ENCODE measurements around the gene PXDN. TPM values are rescaled to one million over a fixed set of nuclear protein-coding genes. Genes with fewer than 3 reads are reported as not detected.

Gene PXDN
- total and polyA plus RNA-seq, 2 donors (not counting 3 experiments of a cell fraction or from before 2014, with no cell fraction given): 231 to 308 TPM

DNA sequence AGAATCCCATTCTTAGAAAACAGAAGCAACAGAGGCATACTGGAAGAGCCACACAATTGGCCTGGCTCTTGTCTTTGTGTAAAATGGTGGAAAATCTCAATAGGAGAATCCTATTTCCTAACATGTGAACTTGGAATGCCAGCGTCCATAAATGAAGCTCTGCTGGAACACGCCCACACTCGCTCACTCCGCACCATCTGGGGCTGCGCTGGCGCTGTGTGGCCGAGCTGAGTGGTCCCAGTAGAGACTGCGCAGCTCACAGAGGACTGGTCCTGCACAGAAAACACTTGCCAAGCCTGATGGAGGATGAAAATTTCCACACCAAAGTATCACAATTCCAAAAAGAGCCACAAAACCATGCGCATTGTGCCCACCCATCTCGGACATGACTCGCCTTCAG is 56.2 kb downstream of the PXDN start:
- no TSS peak for BruUV-seq (replicated peaks)
- Histone ChIP-seq H3K4me2 (ENCODE audit: insufficient read depth, low read length) (no peak overlapping the region), H3K36me3 (ENCODE audit: control insufficient read depth in 2 of 2, extremely low read depth in 1 of 2, insufficient read depth in 2 of 2, low read length in 2 of 2) (peaks cover 0 to 19% of the 10 kb centered on the region in 2 experiments), H3K9me1 (replicated peaks; ENCODE audit: control insufficient read depth, extremely low read depth, insufficient read depth, low read length) (no peaks in the 10 kb centered on the region), H3K4me1 (ENCODE audit: control insufficient read depth, extremely low read depth, insufficient read depth, low read length) (peaks cover 9% of the 10 kb centered on the region), H3K27me3 (ENCODE audit: control insufficient read depth in 2 of 2, insufficient read depth in 2 of 2, low read length in 2 of 2) (no peaks in the 10 kb centered on the region), H3K9me3 (replicated peaks; ENCODE audit: control insufficient read depth, insufficient read depth, low read length) (no peaks in the 10 kb centered on the region), H4K20me1 (replicated peaks; ENCODE audit: control insufficient read depth, extremely low read depth, insufficient read depth, low read length) (no peaks in the 10 kb centered on the region), H3K9ac (replicated peaks; ENCODE audit: extremely low read depth, insufficient read depth, low read length) (no peak overlapping the region), H2AFZ (ENCODE audit: low read depth, low read length) (no peak overlapping the region), H3K79me2 (ENCODE audit: control insufficient read depth, insufficient read depth, low read length) (no peaks in the 10 kb centered on the region), H3K4me3 (replicated peaks in 1 of 3; ENCODE audit: insufficient read depth in 1 of 3, low read depth in 1 of 3, low read length in 3 of 3) (no peak overlapping the region), H3K27ac (ENCODE audit: insufficient read depth, low read depth, low read length) (no peak overlapping the region)
- TF ChIP-seq POLR2AphosphoS5 (IDR thresholded peaks at IDR 0.05; ENCODE audit: insufficient read depth, low read depth, low read length) (no peak), EZH2 (IDR thresholded peaks at IDR 0.05; ENCODE audit: borderline replicate concordance, low read depth, low read length, severe bottlenecking) (no peak)
- POLR2A ChIA-PET: no interaction called here
- DNase-seq (ENCODE audit: low read depth, low spot score): no peak
- intact Hi-C loops (cut with micrococcal nuclease): loop anchor here (5.0 kb wide), 1 partner anchor 96 kb away; no protein-coding TSS in a partner anchor
- FAIRE-seq: no peak
- CTCF ChIA-PET: interaction anchor here (3.4 kb wide), 1 partner anchor 63 kb away, joined by 19 read pairs; no protein-coding TSS in a partner anchor
- dilution Hi-C loops (cut with MboI; ENCODE audit: extremely low pct_ligation_motif_present, low sequenced_read_pairs): no loop called here

DNA sequence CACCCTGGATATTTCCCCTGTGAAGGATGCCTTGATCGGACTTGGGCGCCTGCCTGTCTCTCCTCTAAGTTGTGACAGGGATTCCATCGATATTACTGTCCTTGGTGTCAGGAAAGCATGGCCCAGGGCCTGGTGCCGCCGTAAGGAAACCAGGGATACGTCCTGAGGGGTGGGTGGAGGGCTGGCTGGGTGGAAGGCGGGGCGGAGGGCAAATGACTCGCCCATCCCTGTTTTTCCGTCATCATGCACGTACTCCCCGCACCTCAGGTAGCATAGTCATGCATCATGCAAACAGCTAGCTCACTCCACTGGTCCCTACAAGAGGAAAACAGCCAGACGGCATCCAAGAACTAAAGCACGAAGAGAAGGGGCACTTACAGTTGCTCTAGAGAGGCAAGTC is 57.1 kb downstream of the PXDN start:
- Histone ChIP-seq H3K4me3 (replicated peaks in 1 of 3; ENCODE audit: insufficient read depth in 1 of 3, low read depth in 1 of 3, low read length in 3 of 3) (no peak overlapping the region), H4K20me1 (replicated peaks; ENCODE audit: control insufficient read depth, extremely low read depth, insufficient read depth, low read length) (no peaks in the 10 kb centered on the region), H3K9me3 (replicated peaks; ENCODE audit: control insufficient read depth, insufficient read depth, low read length) (no peaks in the 10 kb centered on the region), H3K4me2 (ENCODE audit: insufficient read depth, low read length) (no peak overlapping the region), H3K27me3 (ENCODE audit: control insufficient read depth in 2 of 2, insufficient read depth in 2 of 2, low read length in 2 of 2) (no peaks in the 10 kb centered on the region), H3K79me2 (ENCODE audit: control insufficient read depth, insufficient read depth, low read length) (no peaks in the 10 kb centered on the region), H3K9ac (replicated peaks; ENCODE audit: extremely low read depth, insufficient read depth, low read length) (no peak overlapping the region), H3K9me1 (replicated peaks; ENCODE audit: control insufficient read depth, extremely low read depth, insufficient read depth, low read length) (no peaks in the 10 kb centered on the region), H2AFZ (ENCODE audit: low read depth, low read length) (no peak overlapping the region), H3K27ac (ENCODE audit: insufficient read depth, low read depth, low read length) (no peak overlapping the region), H3K36me3 (ENCODE audit: control insufficient read depth in 2 of 2, extremely low read depth in 1 of 2, insufficient read depth in 2 of 2, low read length in 2 of 2) (peaks cover 0 to 14% of the 10 kb centered on the region in 2 experiments), H3K4me1 (ENCODE audit: control insufficient read depth, extremely low read depth, insufficient read depth, low read length) (peaks cover 9% of the 10 kb centered on the region)
- ChIA-PET POLR2A (no interaction called here), CTCF (interaction anchor here (1.4 to 3.4 kb wide), 2 partner anchors 16 to 64 kb away, joined by 3 to 19 read pairs; no protein-coding TSS in a partner anchor)
- dilution Hi-C loops (cut with MboI; ENCODE audit: extremely low pct_ligation_motif_present, low sequenced_read_pairs): no loop called here
- no peak for FAIRE-seq
- no peak for TF ChIP-seq EZH2 (IDR thresholded peaks at IDR 0.05; ENCODE audit: borderline replicate concordance, low read depth, low read length, severe bottlenecking)
- no peak for TF ChIP-seq POLR2AphosphoS5 (IDR thresholded peaks at IDR 0.05; ENCODE audit: insufficient read depth, low read depth, low read length)
- TF ChIP-seq MAX (IDR thresholded peaks at IDR 0.05; ENCODE audit: insufficient read depth, insufficient read length): no peak
- TF ChIP-seq JUN (IDR thresholded peaks at IDR 0.05; ENCODE audit: borderline replicate concordance, insufficient read depth, insufficient read length, low read depth): no peak
- no peak for TF ChIP-seq POLR2A (IDR thresholded peaks at IDR 0.05; ENCODE audit: low read depth, low read length)
- BruUV-seq (replicated peaks): no TSS peak
- no peak for DNase-seq (ENCODE audit: low read depth, low spot score)
- intact Hi-C loops (cut with micrococcal nuclease): loop anchor here (5.0 kb wide), 1 partner anchor 95 kb away; no protein-coding TSS in a partner anchor
